ENCODE measurements around the gene ZNRF3. TPM values are rescaled to one million over a fixed set of nuclear protein-coding genes. Genes with fewer than 3 reads are reported as not detected.
"Not testable (repeated sequence)": the region's sequence is repeated elsewhere in the genome, so short reads cannot be mapped to it uniquely, and the experiment has no call there.

The ZNRF3 gene
- total RNA-seq, 2 donors from 2014 or later, result 5.9 to 12.2 TPM

- no peaks in the 10 kb centered on the region for H3K27me3 ChIP-seq
- peaks cover 4% of the 10 kb centered on the region for H3K4me1 ChIP-seq
- H3K9ac ChIP-seq (ENCODE audit: low read depth in 2 of 2, low read length in 2 of 2), result no peak overlapping the region
- H3K9me3 ChIP-seq, result no peaks in the 10 kb centered on the region
- H3K4me3 ChIP-seq, result no peak overlapping the region
- H3K36me3 ChIP-seq, result no peaks in the 10 kb centered on the region
- no peak for TF ChIP-seq CTCF (IDR thresholded peaks at IDR 0.05)
- intact Hi-C loops (cut with DNase I), result no loop called here
- H3K27ac ChIP-seq, result peak overlapping the region; percentile 37
- DNase-seq, result peak; percentile 68
These were observed 2.6 kb downstream of the ZNRF3 start for GRCh38 chr22:28885939-28886338.

GRCh38 chr22:28886679-28887078 is 3.3 kb downstream of the ZNRF3 start:
- DNase-seq; intact Hi-C loops (cut with DNase I): not testable (repeated sequence)

GRCh38 chr22:28887725-28888459 is 4.5 kb downstream of the ZNRF3 start:
- no peak overlapping the region for H3K4me3 ChIP-seq
- no peak overlapping the region for H3K9ac ChIP-seq (ENCODE audit: low read depth in 2 of 2, low read length in 2 of 2)
- no peak for TF ChIP-seq CTCF (IDR thresholded peaks at IDR 0.05)
- no peaks in the 10 kb centered on the region for H3K4me1 ChIP-seq
- no peaks in the 10 kb centered on the region for H3K27me3 ChIP-seq
- intact Hi-C loops (cut with DNase I), result no loop called here
- H3K9me3 ChIP-seq, result no peaks in the 10 kb centered on the region
- no peak for DNase-seq
- H3K27ac ChIP-seq, result no peak overlapping the region
- no peaks in the 10 kb centered on the region for H3K36me3 ChIP-seq

More at GRCh38 chr22:28886679-28887078, 3.3 kb downstream of the ZNRF3 start:
- peak overlapping the region; percentile 37 for H3K27ac ChIP-seq
- H3K9me3 ChIP-seq; H3K9ac ChIP-seq (ENCODE audit: low read depth in 2 of 2, low read length in 2 of 2); H3K4me1 ChIP-seq; H3K36me3 ChIP-seq; H3K27me3 ChIP-seq; H3K4me3 ChIP-seq: not testable (repeated sequence)

GRCh38 chr22:28889478-28890024 is 6.2 kb downstream of the ZNRF3 start:
- TF ChIP-seq CTCF (IDR thresholded peaks at IDR 0.05), result no peak
- Histone ChIP-seq H3K36me3 (no peaks in the 10 kb centered on the region), H3K9me3 (no peaks in the 10 kb centered on the region), H3K27ac (no peak overlapping the region), H3K9ac (ENCODE audit: low read depth in 2 of 2, low read length in 2 of 2) (no peak overlapping the region), H3K4me3 (no peak overlapping the region), H3K4me1 (no peaks in the 10 kb centered on the region), H3K27me3 (no peaks in the 10 kb centered on the region)
- DNase-seq, result no peak
- intact Hi-C loops (cut with DNase I), result no loop called here

- intact Hi-C loops (cut with DNase I), result no loop called here
- H3K9me3 ChIP-seq, result no peaks in the 10 kb centered on the region
- H3K27ac ChIP-seq, result no peak overlapping the region
- H3K4me1 ChIP-seq, result no peaks in the 10 kb centered on the region
- H3K4me3 ChIP-seq, result no peak overlapping the region
- no peak overlapping the region for H3K9ac ChIP-seq (ENCODE audit: low read depth in 2 of 2, low read length in 2 of 2)
- no peaks in the 10 kb centered on the region for H3K36me3 ChIP-seq
- TF ChIP-seq CTCF (IDR thresholded peaks at IDR 0.05), result no peak
- no peaks in the 10 kb centered on the region for H3K27me3 ChIP-seq
- DNase-seq, result no peak
These were observed 7.9 kb downstream of the ZNRF3 start for GRCh38 chr22:28891156-28891733.
